Right atrium auricular region (tissue), 2 donors: ENCODE data around the gene THBS1. TPM values are rescaled to one million over a fixed set of nuclear protein-coding genes. Genes with fewer than 3 reads are reported as not detected.

Source experiments
- DNase-seq: peaks from one replicate; pipeline ENCODE4 v3.0.0-alpha.2; 2019; ENCODE audit warnings: low spot score
- H3K27ac ChIP-seq, 2 donors: fragments of 200-600 bp; sonication (generic); 1 replicate in 1 of 2; 2 replicates in 1 of 2; pipeline ENCODE4 v1.5.1; 2016 to 2019
- H3K27me3 ChIP-seq, 2 donors: fragments of 200-600 bp; sonication (generic); one replicate each; pipeline versions ENCODE4 v1.5.1 to v1.6.0; 2017 to 2019
- H3K36me3 ChIP-seq: fragments of 200-600 bp; sonication (generic); one replicate; pipeline ENCODE4 v1.5.1; 2016
- H3K4me1 ChIP-seq, 2 donors: fragments of 200-600 bp; sonication (generic); one replicate each; pipeline versions ENCODE4 v1.5.1 to v1.6.0; 2017 to 2019
- H3K4me3 ChIP-seq, 2 donors: fragments of 200-600 bp; sonication (generic); 1 replicate in 1 of 2; 2 replicates in 1 of 2; pipeline ENCODE4 v1.5.1; 2017 to 2019; ENCODE audit warnings: mild to moderate bottlenecking in 1 of 2, moderate library complexity in 1 of 2
- H3K9me3 ChIP-seq, 2 donors: fragments of 200-600 bp; sonication (generic); one replicate each; pipeline ENCODE4 v1.5.1; 2019
- CTCF ChIP-seq, 2 donors: fragments of 200-600 bp; sonication (generic); IDR thresholded peaks; one replicate each; pipeline ENCODE4 v1.5.1; 2019; ENCODE audit warnings: antibody characterized with exemption in 2 of 2
- total RNA-seq, 2 donors: library from RNA; depleted of rRNA; stranded (reverse); fragments of >200 nt; gene quantifications; one replicate each; pipeline ENCODE4 v1.1.0, GENCODE V29; 2016

The THBS1 gene
- total RNA-seq, 2 donors from 2014 or later: 67.8 to 205 TPM

GRCh38 chr15:39646425-39646824 is 65.5 kb downstream of the THBS1 start:
- DNase-seq: no peak
- Histone ChIP-seq H3K9me3 (no peaks in the 10 kb centered on the region), H3K4me1 (peaks cover 0 to 11% of the 10 kb centered on the region in 2 donors), H3K36me3 (no peaks in the 10 kb centered on the region), H3K27me3 (no peaks in the 10 kb centered on the region), H3K4me3 (no peak overlapping the region), H3K27ac (no peak overlapping the region)
- no peak for TF ChIP-seq CTCF (IDR thresholded peaks at IDR 0.05)

Other genes with a start within 250 kb of the THBS1 start
- gene FSIP1, start 201.8 kb downstream of the THBS1 start, total RNA-seq: under 1 TPM in 1 of 2 donors, not detected in 1; 0.24 TPM